IMR-90 (cell line): Measurements from ENCODE around the gene SLIT3. TPM values are rescaled to one million over a fixed set of nuclear protein-coding genes. Genes with fewer than 3 reads are reported as not detected.

Experiments
- ATAC-seq: fragments of 200-7000 bp; cut with Tn5 transposase; 2 replicates; pipeline ENCODE4 v1.9.1; 2020; ENCODE audit warnings: low read depth, mild to moderate bottlenecking, moderate library complexity
- BruUV-seq: library from RNA; stranded (reverse); fragments of 400-500 nt; replicated peaks from 2 replicates; lab custom pipeline; 2021; lab: Mats Ljungman, UMichigan
- CTCF ChIA-PET: fragments of 300-600 bp; formaldehyde crosslinking; extraction: SDS; loops from one replicate; lab custom pipeline; 2021; ENCODE audit warnings: antibody characterized with exemption; lab: Yijun Ruan, JAX
- POLR2A ChIA-PET: fragments of 300-600 bp; sonication (Branson Sonifier 250); formaldehyde crosslinking; loops from one replicate; lab custom pipeline; 2022; ENCODE audit warnings: antibody characterized with exemption; ENCODE audit not compliant: unreplicated experiment; lab: Charles Lee
- DNase-seq: peaks from one replicate; pipeline ENCODE4 v3.0.0; 2013
- H2AFZ ChIP-seq: replicated peaks from 2 replicates; pipeline ENCODE3; 2013; ENCODE audit warnings: low read length, mild to moderate bottlenecking; ENCODE audit not compliant: poor library complexity
- H2AK5ac ChIP-seq: 2 replicates; pipeline ENCODE4 v1.6.1; 2013; ENCODE audit warnings: low read depth, low read length, inconsistent platforms
- H2AK9ac ChIP-seq: replicated peaks from 2 replicates; pipeline ENCODE3; 2013; ENCODE audit warnings: mild to moderate bottlenecking, low read depth, low read length, moderate library complexity; ENCODE audit not compliant: poor library complexity
- H2BK120ac ChIP-seq: 2 replicates; pipeline ENCODE4 v1.6.1; 2013; ENCODE audit warnings: low read depth, low read length, inconsistent platforms
- H2BK15ac ChIP-seq: 3 replicates; pipeline ENCODE4 v1.6.1; 2013; ENCODE audit warnings: low read depth, low read length, inconsistent platforms
- H2BK20ac ChIP-seq: 2 replicates; pipeline ENCODE4 v1.6.1; 2013; ENCODE audit warnings: low read depth, mild to moderate bottlenecking, inconsistent platforms, low read length, moderate library complexity
- H2BK5ac ChIP-seq: 2 replicates; pipeline ENCODE4 v1.6.1; 2013; ENCODE audit warnings: mild to moderate bottlenecking, low read depth, low read length, inconsistent platforms; ENCODE audit not compliant: poor library complexity, severe bottlenecking
- H3K14ac ChIP-seq: replicated peaks from 2 replicates; pipeline ENCODE4 v1.6.1; 2013; ENCODE audit warnings: low read depth, low read length, inconsistent platforms
- H3K18ac ChIP-seq: 2 replicates; pipeline ENCODE4 v1.6.1; 2013; ENCODE audit warnings: low read depth, low read length, control low read depth
- H3K23ac ChIP-seq: 2 replicates; pipeline ENCODE4 v1.6.1; 2013; ENCODE audit warnings: low read depth, low read length, inconsistent platforms
- H3K27ac ChIP-seq: 2 replicates; pipeline ENCODE4 v1.5.1; 2013; ENCODE audit warnings: mild to moderate bottlenecking, control low read depth, low read length; ENCODE audit not compliant: insufficient read depth
- H3K27me3 ChIP-seq: 2 replicates; pipeline ENCODE4 v1.6.1; 2013; ENCODE audit warnings: low read length; ENCODE audit not compliant: control insufficient read depth, insufficient read depth
- H3K36me3 ChIP-seq: 2 replicates; pipeline ENCODE4 v1.6.1; 2013; ENCODE audit warnings: low read length, mixed read lengths; ENCODE audit not compliant: control insufficient read depth, insufficient read depth
- H3K4ac ChIP-seq: 2 replicates; pipeline ENCODE4 v1.6.1; 2013; ENCODE audit warnings: low read depth, low read length, inconsistent platforms
- H3K4me1 ChIP-seq: 2 replicates; pipeline ENCODE4 v1.6.1; 2013; ENCODE audit warnings: low read length, mixed read lengths; ENCODE audit not compliant: control insufficient read depth, insufficient read depth
- H3K4me2 ChIP-seq: 2 replicates; pipeline ENCODE4 v1.6.1; 2013; ENCODE audit warnings: low read depth, mild to moderate bottlenecking, control low read depth, low read length, moderate library complexity
- H3K4me3 ChIP-seq: 2 replicates; pipeline ENCODE4 v1.5.1; 2013; ENCODE audit warnings: low read depth, mild to moderate bottlenecking, control low read depth, low read length, moderate library complexity; ENCODE audit not compliant: insufficient read depth
- H3K56ac ChIP-seq: 2 replicates; pipeline ENCODE4 v1.6.1; 2013; ENCODE audit warnings: low read length, inconsistent platforms; ENCODE audit not compliant: insufficient read depth; ENCODE audit errors: extremely low read depth
- H3K79me1 ChIP-seq, 2 experiments: 2 replicates each; pipeline ENCODE4 v1.6.1; 2013; ENCODE audit warnings: low read length in 2 of 2, inconsistent platforms in 1 of 2, low read depth in 1 of 2
- H3K9ac ChIP-seq: 2 replicates; pipeline ENCODE4 v1.6.1; 2013; ENCODE audit warnings: low read depth, low read length, control low read depth
- H3K9me1 ChIP-seq: 2 replicates; pipeline ENCODE4 v1.6.1; 2013; ENCODE audit warnings: low read length, inconsistent platforms; ENCODE audit not compliant: insufficient read depth
- H3K9me3 ChIP-seq: 2 replicates; pipeline ENCODE4 v1.6.1; 2013; ENCODE audit warnings: low read length; ENCODE audit not compliant: control insufficient read depth, insufficient read depth
- H4K20me1 ChIP-seq: 2 replicates; pipeline ENCODE4 v1.6.1; 2013; ENCODE audit warnings: low read length, inconsistent platforms; ENCODE audit not compliant: insufficient read depth
- H4K5ac ChIP-seq: 2 replicates; pipeline ENCODE4 v1.6.1; 2013; ENCODE audit warnings: mild to moderate bottlenecking, low read depth, low read length, control low read depth
- H4K8ac ChIP-seq, 2 experiments: 2 replicates each; pipeline ENCODE4 v1.6.1; 2013; ENCODE audit warnings: low read depth in 2 of 2, low read length in 2 of 2, control low read depth in 1 of 2, inconsistent platforms in 1 of 2
- H4K91ac ChIP-seq: 2 replicates; pipeline ENCODE4 v1.6.1; 2013; ENCODE audit warnings: low read depth, low read length, inconsistent platforms; ENCODE audit not compliant: insufficient read depth
- BHLHE40 ChIP-seq: fragments of 150-350 bp; IDR thresholded peaks from 2 replicates; pipeline ENCODE4 v1.6.1; 2016; ENCODE audit warnings: mild to moderate bottlenecking, low read depth, low read length
- CEBPB ChIP-seq: IDR thresholded peaks from 2 replicates; pipeline ENCODE4 v1.6.1; 2012; ENCODE audit warnings: low read depth, low read length, improper control_type of control experiment
- CHD1 ChIP-seq: IDR thresholded peaks from 2 replicates; pipeline ENCODE4 v1.6.1; 2012; ENCODE audit warnings: low read depth, low read length, improper control_type of control experiment
- CTCF ChIP-seq: conservative IDR thresholded peaks from 2 replicates; pipeline ENCODE4 v1.5.1; 2012; ENCODE audit warnings: mild to moderate bottlenecking, low read depth, low read length, improper control_type of control experiment
- ELK1 ChIP-seq: fragments of 150-350 bp; IDR thresholded peaks from 2 replicates; pipeline ENCODE4 v1.6.1; 2016; ENCODE audit warnings: low read depth, mild to moderate bottlenecking, low read length, moderate library complexity, borderline replicate concordance
- FOS ChIP-seq: fragments of 150-350 bp; IDR thresholded peaks from 2 replicates; pipeline ENCODE4 v1.6.1; 2016; ENCODE audit warnings: low read depth, low read length
- MAFK ChIP-seq: IDR thresholded peaks from 2 replicates; pipeline ENCODE4 v1.6.1; 2012; ENCODE audit warnings: low read depth, low read length, improper control_type of control experiment
- MAZ ChIP-seq: IDR thresholded peaks from 2 replicates; pipeline ENCODE4 v1.6.1; 2012; ENCODE audit warnings: low read depth, mild to moderate bottlenecking, low read length, improper control_type of control experiment, moderate library complexity, borderline replicate concordance
- MXI1 ChIP-seq: IDR thresholded peaks from 2 replicates; pipeline ENCODE4 v1.6.1; 2012; ENCODE audit warnings: low read depth, mild to moderate bottlenecking, low read length, moderate library complexity, borderline replicate concordance
- NFE2L2 ChIP-seq: fragments of 150-350 bp; IDR thresholded peaks from 2 replicates; pipeline ENCODE4 v1.6.1; 2016; ENCODE audit warnings: low read depth, mild to moderate bottlenecking, low read length
- POLR2A ChIP-seq: IDR thresholded peaks from 2 replicates; pipeline ENCODE4 v1.6.1; 2012; ENCODE audit warnings: mild to moderate bottlenecking, low read depth, low read length
- RAD21 ChIP-seq: IDR thresholded peaks from 2 replicates; pipeline ENCODE4 v1.6.1; 2012; ENCODE audit warnings: low read length, improper control_type of control experiment
- RCOR1 ChIP-seq: IDR thresholded peaks from 2 replicates; pipeline ENCODE4 v1.6.1; 2012; ENCODE audit warnings: mild to moderate bottlenecking, low read length, improper control_type of control experiment; ENCODE audit not compliant: insufficient replicate concordance
- SMC3 ChIP-seq: fragments of 150-350 bp; IDR thresholded peaks from 2 replicates; pipeline ENCODE4 v1.6.1; 2016; ENCODE audit warnings: low read depth, mild to moderate bottlenecking, antibody characterized with exemption, low read length, moderate library complexity
- USF2 ChIP-seq: fragments of 150-350 bp; IDR thresholded peaks from 2 replicates; pipeline ENCODE4 v1.6.1; 2017; ENCODE audit warnings: mild to moderate bottlenecking, antibody characterized with exemption, low read length, low read depth
- whole genome bisulfite sequencing, 2 experiments: methylation state at CpG; one replicate each; pipeline versions ENCODE4 v1.1.5 to v1.1.7; 2013; ENCODE audit warnings: missing lambda C conversion rate in 2 of 2; ENCODE audit not compliant: insufficient read length in 1 of 2; ENCODE audit errors: extremely low coverage in 2 of 2; 5-methylcytosine and 5-hydroxymethylcytosine counted together
- dilution Hi-C: fragments of 300-500 bp; cut with HindIII; formaldehyde crosslinking; loops from one replicate; pipeline ENCODE4 v1.14.3; 2018; ENCODE audit warnings: low sequenced_read_pairs; ENCODE audit not compliant: unreplicated experiment
- in situ Hi-C: fragments of 300-500 bp; cut with MboI; formaldehyde crosslinking; loops from 3 replicates; pipeline ENCODE4 v1.14.3; 2019; ENCODE audit warnings: low sequenced_read_pairs, inconsistent platforms, mixed read lengths
- intact Hi-C: fragments of 100-400 bp; cut with micrococcal nuclease; formaldehyde crosslinking; loops from 2 replicates; pipeline ENCODE4 v1.10.0; 2022
- polyA plus RNA-seq, 3 experiments: library from polyadenylated mRNA; depleted of rRNA; stranded (reverse); fragments of >200 nt; gene quantifications; 2 replicates each; pipeline ENCODE4 v1.2.3, GENCODE V29; 2012; ENCODE audit warnings: low replicate concordance in 1 of 3
- total RNA-seq: library from RNA; depleted of rRNA; stranded (reverse); fragments of >200 nt; gene quantifications from 2 replicates; pipeline ENCODE4 v1.2.3, GENCODE V29; 2012

The SLIT3 gene
- total and polyA plus RNA-seq, 2 of the 4 experiments (the other 2 are of a cell fraction): 0.18 to 0.50 TPM

- dilution Hi-C loops (no loop called here), in situ Hi-C loops (loop anchor here (25.0 kb wide), 1 partner anchor 1024 kb away; no protein-coding TSS in a partner anchor), intact Hi-C loops (no loop called here)
- Histone ChIP-seq H2BK20ac (no peak overlapping the region), H2AK9ac (no peak overlapping the region), H4K91ac (no peak overlapping the region), H3K14ac (no peak overlapping the region), H2BK15ac (no peak overlapping the region), H3K4me1 (no peaks in the 10 kb centered on the region), H3K36me3 (no peaks in the 10 kb centered on the region), H2BK5ac (no peak overlapping the region), H4K5ac (no peak overlapping the region), H3K4ac (no peak overlapping the region), H3K9ac (no peak overlapping the region), H3K56ac (no peak overlapping the region), H2AK5ac (no peak overlapping the region), H3K4me3 (no peak overlapping the region), H2AFZ (no peak overlapping the region), H3K23ac (no peak overlapping the region), H4K8ac (no peak overlapping the region), H3K4me2 (no peak overlapping the region), H3K9me1 (no peaks in the 10 kb centered on the region), H3K27ac (no peak overlapping the region), H4K20me1 (no peaks in the 10 kb centered on the region), H3K9me3 (no peaks in the 10 kb centered on the region), H3K18ac (no peak overlapping the region), H2BK120ac (no peak overlapping the region), H3K79me1 (no peaks in the 10 kb centered on the region), H3K27me3 (no peaks in the 10 kb centered on the region; the same call in 1 of the 2 replicates)
- ChIA-PET CTCF (interaction anchor here (0.5 to 1.1 kb wide), 3 partner anchors 14 to 303 kb away, joined by 3 to 4 read pairs (median 3); partner anchors contain the start of gene SLIT3), POLR2A (no interaction called here)
- ATAC-seq: no peak
- DNase-seq: no peak
- WGBS, 2 experiments: 62% methylated on average over 7 of the region's 11 CpGs; no CpG with 5 or more reads in 1 of the 2 experiments
- BruUV-seq: no TSS peak
- TF ChIP-seq USF2: no peak
- no peak for TF ChIP-seq FOS
- no peak for TF ChIP-seq BHLHE40
- TF ChIP-seq ELK1: no peak
- no peak for TF ChIP-seq CTCF
- TF ChIP-seq RAD21: no peak
- TF ChIP-seq NFE2L2: no peak
- TF ChIP-seq RCOR1: no peak
- no peak for TF ChIP-seq CEBPB
- TF ChIP-seq MAFK: no peak
- no peak for TF ChIP-seq MXI1
- no peak for TF ChIP-seq SMC3
- no peak for TF ChIP-seq POLR2A
- no peak for TF ChIP-seq MAZ
- TF ChIP-seq CHD1: no peak
These were observed 14.2 kb downstream of the SLIT3 start for GRCh38 chr5:169286572-169287300.
